DND-41 (cell line): ENCODE data around the gene NR1D2.

Experiments
- ATAC-seq: fragments of 200-7000 bp; cut with Tn5 transposase; 3 replicates; pipeline ENCODE4 v1.9.1; 2021; ENCODE audit warnings: low read depth; ENCODE audit not compliant: insufficient read depth
- DNase-seq: peaks from one replicate; pipeline ENCODE4 v3.0.0-alpha.2; 2020
- H2AFZ ChIP-seq: 2 replicates; pipeline ENCODE4 v1.6.0; 2012; ENCODE audit warnings: low read depth, low read length
- H3K27ac ChIP-seq: 2 replicates; pipeline ENCODE4 v1.5.1; 2012; ENCODE audit warnings: low read length, inconsistent platforms
- H3K27me3 ChIP-seq: fragments of 200-600 bp; sonication (generic); 2 replicates; pipeline ENCODE4 v1.6.0; 2012; ENCODE audit warnings: low read length, mild to moderate bottlenecking, inconsistent platforms; ENCODE audit not compliant: insufficient read depth, poor library complexity
- H3K36me3 ChIP-seq: 2 replicates; pipeline ENCODE4 v1.5.1; 2012; ENCODE audit warnings: low read length, inconsistent platforms; ENCODE audit not compliant: insufficient read depth
- H3K4me1 ChIP-seq: 2 replicates; pipeline ENCODE4 v1.5.1; 2012; ENCODE audit warnings: mild to moderate bottlenecking, low read length; ENCODE audit not compliant: insufficient read depth
- H3K4me2 ChIP-seq: 2 replicates; pipeline ENCODE4 v1.6.0; 2012; ENCODE audit warnings: mild to moderate bottlenecking, moderate library complexity, low read length, inconsistent platforms; ENCODE audit not compliant: insufficient read depth
- H3K4me3 ChIP-seq, 2 experiments: fragments of 200-600 bp in 1 of 2; shearing (Covaris generic) in 1 of 2; 2 replicates each; pipeline ENCODE4 v1.5.1; 2012 to 2016; ENCODE audit warnings: inconsistent platforms in 2 of 2, low read length in 2 of 2, mild to moderate bottlenecking in 2 of 2, low read depth in 1 of 2, moderate library complexity in 1 of 2
- H3K79me2 ChIP-seq: 2 replicates; pipeline ENCODE4 v1.6.0; 2012; ENCODE audit warnings: low read length, inconsistent platforms; ENCODE audit not compliant: insufficient read depth
- H3K9ac ChIP-seq: 2 replicates; pipeline ENCODE4 v1.6.0; 2012; ENCODE audit warnings: low read depth, mild to moderate bottlenecking, inconsistent platforms, low read length, moderate library complexity
- H3K9me3 ChIP-seq: 2 replicates; pipeline ENCODE4 v1.5.1; 2012; ENCODE audit warnings: low read length, moderate library complexity, mild to moderate bottlenecking, inconsistent platforms; ENCODE audit not compliant: insufficient read depth, severe bottlenecking
- H4K20me1 ChIP-seq: 2 replicates; pipeline ENCODE4 v1.6.0; 2012; ENCODE audit warnings: low read length; ENCODE audit not compliant: insufficient read depth
- CTCF ChIP-seq: IDR thresholded peaks from 2 replicates; pipeline ENCODE4 v1.5.1; 2012; ENCODE audit warnings: borderline replicate concordance, low read length, moderate library complexity, mild to moderate bottlenecking; ENCODE audit not compliant: poor library complexity, severe bottlenecking; ENCODE audit errors: extremely low read depth
- EZH2 ChIP-seq: IDR thresholded peaks from 3 replicates; pipeline ENCODE4 v1.6.1; 2012; ENCODE audit warnings: borderline replicate concordance, low read depth, mild to moderate bottlenecking, moderate library complexity, low read length, inconsistent platforms; ENCODE audit not compliant: severe bottlenecking

NR1D2 gene

GRCh38 chr3:23920151-23920655, 24.9 kb upstream of the NR1D2 start:
- Histone ChIP-seq H3K4me2 (no peak overlapping the region; the same call in 1 of the 2 replicates), H3K9ac (no peak overlapping the region), H2AFZ (no peak overlapping the region), H4K20me1 (peaks cover 30% of the 10 kb centered on the region), H3K4me1 (peaks cover 26% of the 10 kb centered on the region), H3K36me3 (peaks cover 40% of the 10 kb centered on the region), H3K9me3 (no peaks in the 10 kb centered on the region), H3K79me2 (peaks cover 26% of the 10 kb centered on the region), H3K27me3 (no peaks in the 10 kb centered on the region), H3K27ac (no peak overlapping the region), H3K4me3 (no peak overlapping the region)
- DNase-seq, result no peak
- ATAC-seq, result no peak
- TF ChIP-seq EZH2 (no peak), CTCF (no peak)

GRCh38 chr3:23921052-23921511, 24.0 kb upstream of the NR1D2 start:
- no peak for TF ChIP-seq CTCF
- no peak for TF ChIP-seq EZH2
- Histone ChIP-seq H3K79me2 (peaks cover 23% of the 10 kb centered on the region), H3K9ac (no peak overlapping the region), H2AFZ (no peak overlapping the region), H3K27me3 (no peaks in the 10 kb centered on the region), H4K20me1 (peaks cover 30% of the 10 kb centered on the region), H3K4me2 (no peak overlapping the region), H3K4me1 (peaks cover 17% of the 10 kb centered on the region), H3K9me3 (no peaks in the 10 kb centered on the region), H3K36me3 (peaks cover 40% of the 10 kb centered on the region), H3K27ac (no peak overlapping the region), H3K4me3 (no peak overlapping the region)
- no peak for ATAC-seq
- no peak for DNase-seq

- Histone ChIP-seq H3K9me3 (no peaks in the 10 kb centered on the region), H2AFZ (no peak overlapping the region), H3K4me3 (no peak overlapping the region), H3K27ac (no peak overlapping the region), H3K4me2 (no peak overlapping the region), H3K79me2 (peaks cover 2% of the 10 kb centered on the region), H3K27me3 (no peaks in the 10 kb centered on the region), H4K20me1 (peaks cover 15% of the 10 kb centered on the region; the same call in 1 of the 2 replicates), H3K4me1 (peaks cover 3% of the 10 kb centered on the region; the same call in 1 of the 2 replicates), H3K36me3 (peaks cover 26% of the 10 kb centered on the region), H3K9ac (no peak overlapping the region)
- DNase-seq (no peak), ATAC-seq (no peak)
- no peak for TF ChIP-seq CTCF
- TF ChIP-seq EZH2, result no peak
Measured at GRCh38 chr3:23923786-23924185, 21.3 kb upstream of the NR1D2 start.
